ENCODE data around the gene SH3YL1. TPM values are rescaled to one million over a fixed set of nuclear protein-coding genes. Genes with fewer than 3 reads are reported as not detected.
"Not testable (repeated sequence)": the region's sequence is repeated elsewhere in the genome, so short reads cannot be mapped to it uniquely, and the experiment has no call there.

SH3YL1 gene
- total RNA-seq, 1 experiment from 2014 or later: 97.0 TPM

DNA sequence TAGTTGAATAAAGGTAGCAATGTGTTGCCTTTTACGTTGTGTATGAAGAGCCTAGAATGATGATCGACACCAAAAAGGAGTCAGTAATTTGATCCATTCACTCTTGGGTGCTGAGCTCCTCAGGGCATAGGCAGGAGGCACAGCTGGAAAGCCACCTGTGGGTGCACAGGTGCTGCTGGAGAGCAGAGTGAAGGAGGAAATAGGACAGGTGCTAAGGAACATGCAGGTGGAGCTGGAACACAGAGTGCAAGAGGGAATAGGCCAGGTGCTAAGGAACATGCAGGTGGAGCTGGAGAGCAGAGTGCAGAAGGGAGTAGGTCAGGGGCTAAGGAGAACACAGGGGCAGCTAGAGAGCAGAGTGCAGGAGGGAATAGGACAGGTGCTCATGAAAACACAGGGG is 86.1 kb downstream of the SH3YL1 start:
- Mint-ChIP-seq H3K27me3 (ENCODE audit: unreplicated experiment) (no peaks in the 10 kb centered on the region), H3K27ac (ENCODE audit: unreplicated experiment) (no peak overlapping the region), H3K36me3 (ENCODE audit: insufficient read depth, unreplicated experiment) (no peaks in the 10 kb centered on the region), H3K4me1 (ENCODE audit: low read depth, unreplicated experiment) (no peaks in the 10 kb centered on the region), H3K9me3 (ENCODE audit: low read depth, unreplicated experiment) (peaks cover 9% of the 10 kb centered on the region), H3K4me3 (ENCODE audit: low read depth, unreplicated experiment) (no peak overlapping the region)
- TF ChIP-seq, protein P1, sequence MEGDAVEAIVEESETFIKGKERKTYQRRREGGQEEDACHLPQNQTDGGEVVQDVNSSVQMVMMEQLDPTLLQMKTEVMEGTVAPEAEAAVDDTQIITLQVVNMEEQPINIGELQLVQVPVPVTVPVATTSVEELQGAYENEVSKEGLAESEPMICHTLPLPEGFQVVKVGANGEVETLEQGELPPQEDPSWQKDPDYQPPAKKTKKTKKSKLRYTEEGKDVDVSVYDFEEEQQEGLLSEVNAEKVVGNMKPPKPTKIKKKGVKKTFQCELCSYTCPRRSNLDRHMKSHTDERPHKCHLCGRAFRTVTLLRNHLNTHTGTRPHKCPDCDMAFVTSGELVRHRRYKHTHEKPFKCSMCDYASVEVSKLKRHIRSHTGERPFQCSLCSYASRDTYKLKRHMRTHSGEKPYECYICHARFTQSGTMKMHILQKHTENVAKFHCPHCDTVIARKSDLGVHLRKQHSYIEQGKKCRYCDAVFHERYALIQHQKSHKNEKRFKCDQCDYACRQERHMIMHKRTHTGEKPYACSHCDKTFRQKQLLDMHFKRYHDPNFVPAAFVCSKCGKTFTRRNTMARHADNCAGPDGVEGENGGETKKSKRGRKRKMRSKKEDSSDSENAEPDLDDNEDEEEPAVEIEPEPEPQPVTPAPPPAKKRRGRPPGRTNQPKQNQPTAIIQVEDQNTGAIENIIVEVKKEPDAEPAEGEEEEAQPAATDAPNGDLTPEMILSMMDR (IDR thresholded peaks at IDR 0.05; ENCODE audit: unreplicated experiment): no peak
- BruUV-seq (replicated peaks): no TSS peak
- no peak for DNase-seq
- intact Hi-C loops (cut with micrococcal nuclease; ENCODE audit: unreplicated experiment): no loop called here
- CTCF ChIA-PET: no interaction called here

DNA sequence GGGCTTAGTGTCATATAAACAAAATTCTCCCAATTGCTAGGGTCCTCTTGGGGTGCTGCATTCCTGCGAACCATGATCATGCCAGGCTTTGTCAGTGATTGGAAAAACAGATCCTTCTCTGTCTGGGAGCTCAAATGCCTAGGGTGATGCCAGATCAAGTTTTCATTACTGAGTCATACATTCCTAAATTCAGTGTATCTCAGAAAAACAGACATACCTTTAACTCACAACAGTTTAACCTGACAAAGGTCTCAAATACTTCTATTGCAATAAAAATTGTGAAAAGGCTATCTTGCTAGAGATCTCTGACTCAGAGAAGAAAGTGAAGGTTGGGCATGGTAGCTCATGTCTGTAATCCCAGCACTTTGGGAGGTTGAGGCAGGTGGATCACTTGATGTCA is 86.9 kb downstream of the SH3YL1 start:
- no peak overlapping the region for H3K4me3 Mint-ChIP-seq (ENCODE audit: low read depth, unreplicated experiment)

DNA sequence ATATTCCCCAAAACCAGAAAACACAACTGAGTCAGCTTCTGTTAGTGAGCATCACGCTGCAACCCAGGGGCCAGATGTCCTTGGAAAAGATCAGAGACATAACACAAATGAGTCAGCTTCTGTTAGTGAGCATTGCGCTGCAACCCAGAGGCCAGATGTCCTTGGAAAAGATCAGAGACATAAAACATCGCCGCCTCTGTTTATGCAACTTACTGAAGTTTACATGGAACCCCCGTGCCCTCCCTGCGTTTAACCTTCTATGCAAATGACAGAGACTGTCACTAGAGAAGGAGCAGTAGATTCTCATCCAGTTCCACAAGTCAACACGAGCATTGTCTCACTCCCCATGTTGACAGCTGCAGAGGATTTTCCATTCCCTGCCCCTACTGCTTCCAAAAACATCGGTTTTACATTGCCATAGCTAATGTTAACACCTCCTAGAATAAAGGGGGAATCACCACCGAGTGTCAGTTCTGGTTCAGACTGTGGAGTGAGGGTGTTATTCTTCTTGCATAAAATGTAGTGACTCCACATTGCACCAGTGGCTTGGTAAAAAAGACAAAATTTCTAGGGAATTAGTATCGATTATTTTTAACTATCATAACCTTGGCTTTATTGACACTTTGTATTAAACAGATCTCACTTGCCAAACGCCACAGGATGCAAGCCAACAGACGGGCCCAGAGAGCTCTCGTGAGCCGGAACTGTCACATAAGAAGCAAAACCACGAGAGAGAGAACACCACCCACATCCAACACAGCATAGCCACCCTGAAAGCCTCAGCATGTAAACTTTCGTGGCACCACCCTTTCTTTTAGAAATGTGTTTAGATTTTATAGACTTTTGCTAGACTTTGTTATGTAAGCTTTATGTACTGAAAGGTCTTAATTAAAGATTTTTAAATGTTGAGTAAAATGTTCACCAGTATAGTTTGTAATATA is 87.7 kb downstream of the SH3YL1 start:
- no TSS peak for BruUV-seq (replicated peaks)
- H3K27me3 Mint-ChIP-seq (ENCODE audit: unreplicated experiment): no peaks in the 10 kb centered on the region
- no peaks in the 10 kb centered on the region for H3K36me3 Mint-ChIP-seq (ENCODE audit: insufficient read depth, unreplicated experiment)
- intact Hi-C loops (cut with micrococcal nuclease; ENCODE audit: unreplicated experiment): no loop called here
- CTCF ChIA-PET: no interaction called here
- H3K4me3 Mint-ChIP-seq (ENCODE audit: low read depth, unreplicated experiment): no peak overlapping the region
- TF ChIP-seq, protein P1 (IDR thresholded peaks at IDR 0.05; ENCODE audit: unreplicated experiment): no peak
- H3K27ac Mint-ChIP-seq (ENCODE audit: unreplicated experiment): no peak overlapping the region
- no peaks in the 10 kb centered on the region for H3K4me1 Mint-ChIP-seq (ENCODE audit: low read depth, unreplicated experiment)
- DNase-seq: no peak
- peaks cover 9% of the 10 kb centered on the region for H3K9me3 Mint-ChIP-seq (ENCODE audit: low read depth, unreplicated experiment)

More for the DNA sequence above, 86.9 kb downstream of the SH3YL1 start:
- no peak for DNase-seq
- BruUV-seq (replicated peaks): no TSS peak
- no peaks in the 10 kb centered on the region for H3K4me1 Mint-ChIP-seq (ENCODE audit: low read depth, unreplicated experiment)
- TF ChIP-seq, protein P1 (IDR thresholded peaks at IDR 0.05; ENCODE audit: unreplicated experiment): no peak
- no peak overlapping the region for H3K27ac Mint-ChIP-seq (ENCODE audit: unreplicated experiment)
- CTCF ChIA-PET: no interaction called here
- H3K36me3 Mint-ChIP-seq (ENCODE audit: insufficient read depth, unreplicated experiment): no peaks in the 10 kb centered on the region
- peaks cover 9% of the 10 kb centered on the region for H3K9me3 Mint-ChIP-seq (ENCODE audit: low read depth, unreplicated experiment)
- no peaks in the 10 kb centered on the region for H3K27me3 Mint-ChIP-seq (ENCODE audit: unreplicated experiment)
- intact Hi-C loops (cut with micrococcal nuclease; ENCODE audit: unreplicated experiment): no loop called here

DNA sequence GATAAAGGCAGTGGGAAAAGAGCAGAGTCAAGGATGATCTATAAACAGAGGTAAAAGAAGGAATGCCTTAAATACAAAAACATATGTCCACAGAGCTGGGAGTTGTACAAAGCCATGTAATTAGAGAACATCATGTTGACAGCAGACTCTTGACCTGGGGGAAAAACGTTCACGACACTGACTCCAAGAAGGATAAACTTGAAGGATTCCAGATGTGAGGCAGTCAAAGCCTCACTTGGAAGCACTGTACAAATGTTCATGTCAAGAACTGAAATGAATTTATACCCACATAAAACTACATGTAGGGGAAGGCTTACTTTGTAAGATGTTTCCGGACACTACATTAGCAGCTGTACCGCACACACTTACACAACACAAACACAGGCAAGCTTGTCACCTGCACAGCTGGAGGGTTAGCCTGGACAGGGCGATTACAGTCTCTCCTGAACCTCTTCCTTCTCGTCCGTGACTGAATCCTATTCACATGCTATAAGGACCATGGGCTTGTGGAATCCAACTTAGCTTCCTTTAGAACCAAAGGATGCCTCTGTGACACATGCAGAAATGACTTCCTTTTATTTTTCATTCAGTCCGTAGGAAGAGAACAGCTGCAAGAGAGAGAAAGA is 88.6 kb downstream of the SH3YL1 start:
- H3K4me3 Mint-ChIP-seq (ENCODE audit: low read depth, unreplicated experiment): no peak overlapping the region
- DNase-seq: no peak
- BruUV-seq (replicated peaks): no TSS peak
- H3K4me1 Mint-ChIP-seq (ENCODE audit: low read depth, unreplicated experiment): no peaks in the 10 kb centered on the region
- TF ChIP-seq, protein P1 (IDR thresholded peaks at IDR 0.05; ENCODE audit: unreplicated experiment): no peak
- intact Hi-C loops (cut with micrococcal nuclease; ENCODE audit: unreplicated experiment): no loop called here
- no peak overlapping the region for H3K27ac Mint-ChIP-seq (ENCODE audit: unreplicated experiment)
- CTCF ChIA-PET: no interaction called here
- H3K9me3 Mint-ChIP-seq (ENCODE audit: low read depth, unreplicated experiment): peaks cover 8% of the 10 kb centered on the region
- H3K27me3 Mint-ChIP-seq (ENCODE audit: unreplicated experiment): no peaks in the 10 kb centered on the region
- H3K36me3 Mint-ChIP-seq (ENCODE audit: insufficient read depth, unreplicated experiment): no peaks in the 10 kb centered on the region

DNA sequence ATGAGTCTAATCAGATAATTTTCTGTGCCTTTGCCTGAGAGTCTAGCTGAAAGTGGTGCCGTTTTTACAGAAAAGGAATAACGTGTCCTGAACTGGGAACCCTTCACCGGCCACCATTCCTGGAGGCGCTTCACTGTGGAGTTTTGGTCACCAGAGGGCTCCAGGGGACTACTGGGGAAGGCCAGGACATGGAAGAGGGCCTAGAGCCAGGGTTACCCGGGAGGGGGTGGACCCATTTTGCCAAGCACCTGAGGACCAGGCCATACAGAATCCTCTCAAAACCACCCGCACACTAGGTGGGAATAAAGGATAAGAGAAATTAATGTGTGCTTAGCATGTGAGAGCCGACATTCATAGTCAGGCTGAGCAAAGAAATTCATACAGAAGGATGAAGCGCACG is 91.7 kb downstream of the SH3YL1 start:
- H3K36me3 Mint-ChIP-seq (ENCODE audit: insufficient read depth, unreplicated experiment); intact Hi-C loops (cut with micrococcal nuclease; ENCODE audit: unreplicated experiment); BruUV-seq (replicated peaks); H3K4me3 Mint-ChIP-seq (ENCODE audit: low read depth, unreplicated experiment); H3K9me3 Mint-ChIP-seq (ENCODE audit: low read depth, unreplicated experiment); H3K27me3 Mint-ChIP-seq (ENCODE audit: unreplicated experiment); H3K4me1 Mint-ChIP-seq (ENCODE audit: low read depth, unreplicated experiment); CTCF ChIA-PET; DNase-seq; H3K27ac Mint-ChIP-seq (ENCODE audit: unreplicated experiment): not testable (repeated sequence)

All from Calu3 (cell line).